GM18508 (cell line): Measurements from ENCODE around the gene ZNF684.
A peak's percentile ranks its signal among the peaks of the same experiment; 100 is the strongest.
"Not testable (repeated sequence)": the region's sequence is repeated elsewhere in the genome, so short reads cannot be mapped to it uniquely, and the experiment has no call there.

Source experiments
- ATAC-seq: cut with Tn5 transposase; IDR thresholded peaks from one replicate; pipeline ENCODE4 v1.9.1; 2021; ENCODE audit warnings: moderate number of reproducible peaks; ENCODE audit not compliant: insufficient read depth, unreplicated experiment

ZNF684 gene

DNA sequence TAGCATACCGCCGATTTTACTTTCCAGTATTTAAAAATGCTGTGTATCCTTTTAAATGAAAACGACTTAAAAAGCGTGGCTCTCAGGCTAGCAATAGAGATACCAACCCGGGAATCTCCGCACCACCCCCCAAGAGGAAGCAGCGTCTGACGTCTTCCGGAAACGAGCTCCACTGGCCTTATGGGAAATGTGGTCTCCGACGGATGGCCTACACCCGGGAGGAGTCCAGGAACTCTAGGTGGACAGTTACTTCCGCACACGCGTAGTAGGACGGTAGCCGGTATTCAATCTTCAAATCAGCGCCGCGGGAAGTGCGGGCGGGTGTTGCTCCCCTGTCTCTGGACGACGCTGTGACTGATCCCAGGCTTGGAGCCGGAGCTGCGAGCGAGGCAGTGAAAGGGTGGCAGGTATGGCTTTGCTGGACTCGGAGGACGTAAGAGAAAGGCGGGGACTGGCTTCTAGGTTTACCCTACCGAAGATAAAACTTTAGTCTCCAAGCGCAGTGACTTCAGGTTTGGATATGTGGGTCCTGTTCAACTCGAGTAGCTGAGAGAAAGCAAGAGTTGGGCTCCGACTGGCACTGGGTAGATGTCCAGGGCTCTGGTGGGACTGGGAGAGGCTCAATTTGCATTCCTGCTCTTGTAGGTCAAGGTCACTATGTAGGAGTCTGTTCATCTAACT lies at the start of gene ZNF684:
ZNF684 (plus strand) TSS at position 257 of the 681 bp plus-strand sequence. CDS start 1,530 bp downstream, outside the sequence.
- peak; percentile 79 for ATAC-seq

DNA sequence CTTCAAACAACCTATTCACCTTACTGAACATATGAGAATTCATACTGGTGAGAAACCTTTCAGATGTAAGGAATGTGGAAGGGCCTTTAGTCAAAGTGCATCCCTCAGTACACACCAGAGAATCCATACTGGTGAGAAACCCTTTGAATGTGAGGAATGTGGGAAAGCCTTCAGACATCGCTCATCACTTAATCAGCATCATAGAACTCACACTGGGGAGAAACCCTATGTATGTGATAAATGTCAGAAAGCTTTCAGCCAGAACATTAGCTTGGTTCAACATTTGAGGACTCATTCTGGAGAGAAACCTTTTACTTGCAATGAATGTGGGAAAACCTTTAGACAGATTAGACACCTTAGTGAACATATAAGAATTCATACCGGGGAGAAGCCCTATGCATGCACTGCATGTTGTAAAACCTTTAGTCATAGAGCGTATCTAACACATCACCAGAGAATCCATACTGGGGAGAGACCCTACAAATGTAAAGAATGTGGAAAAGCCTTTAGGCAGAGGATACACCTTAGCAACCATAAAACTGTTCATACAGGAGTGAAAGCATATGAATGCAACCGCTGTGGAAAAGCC lies 36.0 kb upstream of the ZNF684 start:
- no peak for ATAC-seq

DNA sequence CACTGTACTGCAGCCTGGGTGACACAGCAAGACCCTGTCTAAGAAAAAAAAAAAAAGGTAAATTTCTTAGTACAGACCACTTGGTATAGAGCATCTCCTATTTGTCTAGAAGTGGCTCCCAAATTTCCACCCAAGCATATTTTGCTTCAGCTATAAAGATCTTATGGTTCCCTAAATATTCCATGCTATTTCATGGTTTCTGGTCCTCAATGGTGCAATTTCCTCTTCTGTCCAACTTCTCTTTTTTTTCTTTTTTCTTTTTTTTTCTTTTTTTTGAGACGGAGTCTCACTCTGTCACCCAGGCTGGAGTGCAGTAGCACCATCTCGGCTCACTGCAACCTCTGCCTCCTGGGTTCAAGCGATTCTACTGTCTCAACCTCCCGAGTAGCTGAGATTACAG lies 28.8 kb upstream of the ZNF684 start:
- not testable (repeated sequence) for ATAC-seq

DNA sequence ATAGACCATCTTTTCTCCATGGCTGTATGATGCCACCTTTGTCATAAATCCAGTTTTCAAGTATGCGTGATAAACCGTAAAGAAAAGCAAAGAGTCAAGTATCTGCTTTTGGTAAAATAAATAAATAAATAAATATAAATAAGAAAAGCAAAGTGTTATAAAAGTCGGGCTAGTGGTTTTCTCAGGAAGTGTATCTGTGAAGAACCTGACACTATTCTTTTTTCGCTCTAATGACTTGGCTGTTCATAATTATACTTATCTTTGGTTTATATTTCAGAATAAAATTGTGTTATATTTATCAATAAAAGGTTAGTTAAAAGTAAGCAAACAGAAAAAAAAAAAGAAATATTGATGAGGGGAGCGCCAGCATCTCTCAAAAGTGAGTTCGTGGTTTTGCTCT lies 23.5 kb upstream of the ZNF684 start:
- ATAC-seq = no peak

DNA sequence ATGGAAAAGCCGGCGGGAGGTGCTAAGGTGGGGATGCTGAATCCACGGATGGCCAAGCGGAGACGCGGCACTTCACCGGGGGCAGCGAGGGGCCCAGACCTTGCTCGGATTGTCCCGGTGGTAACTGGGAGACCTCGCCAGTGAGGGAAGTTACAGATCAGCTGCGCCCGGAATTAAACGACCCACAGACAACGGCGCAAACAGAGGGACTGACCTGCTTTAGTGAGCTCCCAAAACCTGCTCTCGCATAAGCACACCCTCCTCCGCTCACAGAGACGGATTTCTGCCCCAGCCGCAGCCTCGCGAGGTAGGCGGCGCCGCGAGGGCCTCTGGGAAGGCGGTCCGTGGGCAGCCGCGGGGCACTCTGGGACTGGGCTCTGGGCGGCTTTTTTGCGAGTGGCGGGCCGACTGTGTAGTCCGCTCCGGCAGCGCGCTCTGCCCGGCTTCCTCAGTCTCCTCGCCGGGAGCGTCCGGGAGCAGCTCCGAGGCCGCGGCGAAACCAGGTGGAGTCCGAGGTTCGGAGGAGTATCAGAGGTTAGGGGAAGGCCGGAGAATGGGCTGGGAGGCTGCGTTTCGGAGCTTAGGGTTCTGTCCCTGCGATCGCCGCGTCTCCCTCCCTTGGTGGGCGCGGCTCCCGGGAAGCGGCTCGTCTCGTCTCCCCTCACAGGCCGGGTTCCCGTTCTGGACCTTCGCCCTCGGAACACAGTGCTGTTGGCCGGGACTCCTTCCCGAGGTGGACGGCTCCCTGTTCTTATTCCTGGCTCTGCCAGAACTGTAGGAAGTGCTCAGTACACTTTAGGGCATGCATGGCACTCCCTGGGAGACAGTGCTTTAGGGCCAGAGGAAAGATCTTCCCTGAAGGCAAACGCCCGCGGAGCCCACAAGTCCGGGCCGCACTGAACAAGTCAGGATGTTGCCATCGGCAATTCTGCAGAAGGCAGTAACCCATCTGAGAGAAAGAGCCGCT lies 22.8 kb upstream of the ZNF684 start, which contains the start of gene EXO5:
EXO5 (plus strand) TSS at position 393 of the 967 bp plus-strand sequence. CDS start 5,778 bp downstream, outside the sequence.
- ATAC-seq = no peak

DNA sequence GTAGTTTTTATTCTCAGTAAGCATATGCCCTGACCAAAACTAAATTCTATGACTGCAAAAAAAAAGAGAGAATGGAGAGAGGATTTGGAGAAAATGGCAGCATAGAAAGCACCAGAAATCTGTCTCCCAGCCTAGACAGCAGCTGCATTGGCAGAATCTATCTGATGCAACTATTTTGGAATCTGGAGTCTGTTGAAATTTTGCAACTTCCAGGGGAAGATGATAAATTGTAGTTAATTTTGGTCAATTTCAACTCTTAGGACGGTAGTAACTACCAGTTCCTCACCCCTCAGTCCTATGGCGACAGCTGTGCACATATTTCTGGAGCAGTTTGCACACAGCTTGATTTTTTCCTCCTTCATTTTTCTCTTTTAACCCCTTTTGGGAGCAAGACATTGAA lies 11.9 kb upstream of the ZNF684 start:
- no peak for ATAC-seq

DNA sequence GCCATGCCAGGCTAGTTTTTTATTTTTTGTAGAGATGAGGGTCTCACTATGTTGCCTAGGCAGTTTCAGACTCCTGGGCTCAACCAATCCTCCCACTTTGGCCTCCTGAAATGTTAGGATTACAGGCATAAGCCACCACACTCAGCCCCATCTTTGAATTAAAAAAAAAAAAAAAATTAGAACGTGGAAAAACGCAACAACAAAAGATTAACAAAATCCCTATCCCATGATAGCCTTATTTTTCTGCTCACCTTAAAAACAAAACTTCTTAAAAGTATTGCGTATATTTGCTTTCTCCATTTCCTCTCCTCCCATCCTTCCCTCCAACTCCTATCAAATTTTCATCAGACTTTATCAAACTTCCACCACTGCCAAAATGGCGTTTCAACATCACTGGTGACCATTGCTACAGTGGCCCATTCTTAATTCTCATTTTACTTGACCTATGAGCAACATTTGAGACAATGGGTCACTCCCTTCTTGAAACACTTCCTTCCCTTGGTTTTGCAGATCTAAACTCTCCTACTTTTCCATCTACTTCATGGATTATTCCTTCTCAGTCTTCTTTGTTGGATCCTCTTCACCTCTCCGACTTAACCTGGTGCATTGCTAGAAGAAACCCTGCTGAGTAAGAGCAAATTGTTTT lies 579 bp upstream of the ZNF684 start:
- ATAC-seq = no peak

DNA sequence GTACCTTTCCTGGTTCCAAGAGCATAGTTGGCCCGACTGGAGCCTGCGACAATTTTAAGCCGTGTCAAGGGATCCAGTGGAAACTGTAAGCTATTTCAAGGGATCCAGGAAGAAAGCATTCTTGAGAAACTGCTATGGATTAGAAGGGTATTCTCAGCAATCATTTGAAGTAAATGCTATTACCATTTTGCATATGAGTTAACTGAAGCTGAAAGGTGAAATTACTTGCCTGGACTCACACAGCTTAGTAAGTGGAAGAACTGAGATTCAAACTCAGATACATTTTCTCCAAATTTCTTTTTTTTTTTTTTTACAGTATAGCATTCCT lies 589 bp downstream of the ZNF684 start:
- no peak for ATAC-seq

DNA sequence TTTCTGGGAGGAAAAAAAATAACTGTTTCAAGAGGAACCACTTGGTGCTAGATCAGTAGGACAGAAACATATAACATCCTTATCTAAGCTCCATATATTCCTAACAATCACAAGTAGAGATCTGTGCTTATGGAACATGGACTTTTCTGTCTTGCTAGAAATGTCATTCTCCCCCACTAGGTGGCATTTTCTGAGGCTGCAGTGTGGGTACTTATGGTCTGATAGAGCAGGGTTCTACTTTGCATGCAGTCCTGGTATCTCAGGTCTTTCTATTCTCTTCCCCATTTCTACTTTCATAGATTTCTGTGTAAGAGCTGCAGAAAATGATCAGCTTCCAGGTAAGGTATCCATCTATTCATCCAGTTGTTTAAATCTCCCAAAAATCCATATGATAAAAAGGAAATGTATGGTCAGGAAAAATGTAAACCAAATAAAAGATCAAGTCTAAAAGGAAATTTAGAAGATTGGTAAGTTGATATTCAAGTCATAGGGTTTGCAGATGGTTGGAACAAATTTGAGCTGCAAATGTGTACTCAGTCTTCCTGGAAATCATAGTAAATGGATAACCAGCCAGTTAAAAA lies 1.5 kb downstream of the ZNF684 start:
- ATAC-seq = no peak

DNA sequence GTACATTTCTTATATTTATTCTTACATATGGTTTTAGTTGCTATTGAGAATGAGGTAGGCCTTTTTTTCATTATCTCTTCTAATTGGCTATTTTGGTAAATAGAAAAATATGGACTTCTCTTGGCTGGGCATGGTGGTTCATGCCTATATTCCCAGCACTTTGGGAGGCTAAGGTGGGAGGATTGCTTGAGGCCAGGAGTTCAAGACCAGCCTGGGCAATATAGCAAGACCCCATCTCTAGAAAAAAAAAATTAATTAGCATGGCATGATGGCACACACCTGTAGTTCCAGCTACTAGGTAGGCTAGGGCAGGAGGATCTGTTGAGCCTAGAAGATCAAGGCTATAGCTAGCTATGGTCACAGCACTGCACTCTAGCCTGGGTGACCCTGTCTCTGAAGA lies 3.2 kb downstream of the ZNF684 start:
- no peak for ATAC-seq

DNA sequence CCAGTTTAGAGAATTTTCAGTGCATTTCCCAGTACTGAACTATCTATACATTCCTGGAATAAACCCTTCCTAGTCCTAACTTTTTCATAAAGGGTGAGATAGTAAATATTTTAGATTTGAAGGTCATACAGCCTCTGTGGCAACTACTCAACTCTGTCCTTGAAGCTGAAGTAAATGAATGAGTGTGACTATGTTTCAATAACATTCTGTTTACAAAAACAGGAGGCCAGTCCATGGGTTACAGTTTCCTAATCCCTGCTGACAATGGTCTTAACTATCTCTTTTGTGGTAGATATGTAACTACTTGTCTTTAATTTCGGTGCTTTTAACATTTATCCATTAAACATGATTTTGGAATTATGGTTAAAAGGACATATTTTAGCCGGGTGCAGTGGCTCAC lies 4.3 kb downstream of the ZNF684 start:
- ATAC-seq = no peak

DNA sequence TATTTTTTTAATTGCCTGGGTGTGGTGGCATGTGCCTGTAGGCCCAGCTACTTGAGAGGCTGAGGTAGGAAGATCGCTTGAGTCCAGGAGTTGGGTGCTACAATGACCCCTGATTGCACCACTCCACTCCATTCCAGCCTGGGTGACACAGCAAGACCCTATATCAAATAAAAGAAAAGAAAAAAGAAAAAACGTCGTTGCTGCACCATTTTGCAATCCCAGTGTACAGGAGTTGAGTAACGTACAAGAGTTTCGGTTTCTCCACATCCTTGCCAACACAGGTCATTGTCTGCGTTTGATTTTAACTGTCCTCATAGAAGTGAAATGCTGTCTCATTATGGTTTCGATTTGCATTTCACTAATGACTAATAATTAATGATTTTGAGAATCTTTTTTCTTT lies 7.9 kb downstream of the ZNF684 start:
- no peak for ATAC-seq

DNA sequence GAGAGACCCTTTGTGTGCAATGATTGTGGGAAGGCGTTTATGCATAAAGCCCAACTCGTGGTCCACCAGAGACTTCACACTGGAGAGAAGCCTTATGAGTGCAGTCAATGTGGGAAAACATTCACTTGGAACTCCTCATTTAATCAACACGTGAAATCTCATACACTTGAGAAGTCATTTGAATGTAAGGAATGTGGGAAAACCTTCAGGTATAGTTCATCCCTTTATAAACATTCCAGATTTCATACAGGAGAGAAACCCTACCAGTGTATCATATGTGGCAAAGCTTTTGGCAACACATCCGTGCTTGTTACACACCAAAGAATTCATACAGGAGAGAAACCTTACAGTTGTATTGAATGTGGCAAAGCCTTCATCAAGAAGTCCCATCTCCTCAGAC lies 15.5 kb downstream of the ZNF684 start:
- no peak for ATAC-seq

DNA sequence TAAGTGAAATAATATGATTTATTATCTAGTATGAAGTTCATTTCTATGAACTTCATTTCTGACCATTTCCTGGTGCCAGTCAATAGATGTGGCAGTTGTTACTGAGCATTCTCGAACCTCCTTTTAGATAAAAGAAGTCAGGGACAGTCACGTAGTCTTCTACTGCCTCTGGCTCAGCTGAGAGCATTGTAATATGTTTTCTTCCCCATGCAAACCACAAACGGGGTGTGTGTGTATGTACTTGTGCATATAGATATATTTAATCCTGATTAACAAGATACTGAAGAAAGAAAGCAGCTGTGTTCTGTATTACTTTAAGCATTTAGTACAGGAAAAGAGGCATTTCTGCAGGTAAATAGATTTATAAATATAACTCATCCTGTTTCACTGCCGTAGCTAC lies 21.6 kb downstream of the ZNF684 start:
- ATAC-seq = no peak

DNA sequence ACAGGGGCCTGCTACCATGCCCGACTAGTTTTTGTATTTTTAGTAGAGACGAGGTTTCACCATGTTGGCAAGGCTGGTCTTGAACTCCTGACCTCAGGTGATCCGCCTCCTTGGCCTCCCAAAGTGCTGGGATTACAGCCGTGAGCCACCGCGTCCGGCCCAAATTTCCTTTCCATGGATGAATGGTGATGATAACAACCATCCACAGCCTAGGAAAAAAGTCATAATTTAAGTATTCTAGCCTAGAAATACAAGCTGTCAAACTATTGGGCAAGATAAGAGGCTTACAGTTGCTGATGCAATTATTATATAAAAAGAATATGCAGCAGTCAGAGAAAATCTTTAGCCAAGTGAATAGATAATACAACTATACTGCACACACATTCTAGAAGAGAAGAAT lies 23.4 kb downstream of the ZNF684 start:
- not testable (repeated sequence) for ATAC-seq

DNA sequence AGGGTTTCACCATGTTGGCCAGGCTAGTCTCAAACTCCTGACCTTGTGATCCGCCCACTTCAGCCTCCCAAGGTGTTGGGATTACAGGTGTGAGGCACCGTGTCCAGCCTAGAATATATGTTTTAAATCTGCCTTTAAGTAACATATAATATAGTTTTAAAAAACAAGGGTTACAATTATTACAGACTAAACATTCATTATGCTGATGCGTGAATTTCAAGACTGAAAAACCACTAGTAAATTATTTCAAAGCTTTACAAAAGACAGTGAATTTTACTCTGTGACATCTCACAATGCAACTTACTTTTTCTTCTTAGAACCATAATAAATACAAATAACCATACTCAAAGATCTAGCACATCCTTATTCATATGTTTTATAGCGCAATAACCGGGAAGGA lies 24.7 kb downstream of the ZNF684 start:
- ATAC-seq = no peak

DNA sequence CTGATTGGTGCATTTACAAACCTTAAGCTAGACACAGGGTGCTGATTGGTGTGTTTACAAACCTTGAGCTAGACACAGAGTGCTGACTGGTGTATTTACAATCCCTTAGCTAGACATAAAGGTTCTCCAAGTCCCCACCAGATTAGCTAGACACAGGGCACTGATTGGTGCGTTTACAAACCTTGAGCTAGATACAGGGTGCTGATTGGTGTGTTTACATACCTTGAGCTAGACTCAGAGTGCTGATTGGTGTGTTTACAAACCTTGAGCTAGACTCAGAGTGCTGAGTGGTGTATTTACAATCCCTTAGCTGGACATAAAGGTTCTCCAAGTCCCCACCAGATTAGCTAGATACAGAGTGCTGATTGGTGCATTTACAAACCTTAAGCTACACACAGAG lies 26.8 kb downstream of the ZNF684 start:
- not testable (repeated sequence) for ATAC-seq

DNA sequence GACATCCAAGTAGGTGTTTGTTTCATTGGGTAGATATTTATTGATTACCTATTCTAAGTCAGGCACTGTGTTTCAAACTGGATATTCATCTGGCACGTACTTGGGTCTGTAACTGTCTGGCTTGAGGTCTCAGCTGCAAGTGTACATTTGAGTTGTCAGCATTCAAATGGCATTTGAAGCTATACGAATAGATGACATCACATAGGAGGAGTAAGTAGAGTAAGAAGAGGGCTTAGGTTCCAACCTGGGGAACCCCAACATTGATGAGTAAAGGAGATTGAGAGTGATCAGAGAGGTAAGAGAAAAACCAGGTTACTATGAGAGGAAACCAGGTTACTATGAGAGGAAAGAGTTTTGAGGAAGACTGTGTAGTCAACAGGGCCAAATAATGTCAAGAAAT lies 30.7 kb downstream of the ZNF684 start:
- no peak for ATAC-seq

DNA sequence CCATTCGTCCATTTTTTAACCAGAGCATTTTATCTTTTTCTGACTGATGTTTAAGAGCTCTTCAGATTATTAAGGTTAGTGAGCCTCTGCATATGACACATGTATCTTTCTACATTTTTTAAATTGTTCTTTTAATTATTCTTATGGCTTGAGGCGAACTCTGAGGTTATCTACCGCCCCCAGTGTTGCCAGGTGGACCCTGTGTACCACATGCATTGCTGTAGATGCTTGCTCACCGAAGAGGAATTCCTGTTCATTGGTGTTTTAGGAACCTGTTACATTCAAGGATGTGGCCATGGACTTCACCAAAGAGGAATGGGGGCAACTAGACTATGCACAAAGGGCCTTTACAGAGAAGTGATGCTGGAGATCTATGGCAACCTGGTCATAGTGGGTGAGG lies 31.8 kb downstream of the ZNF684 start:
- no peak for ATAC-seq

DNA sequence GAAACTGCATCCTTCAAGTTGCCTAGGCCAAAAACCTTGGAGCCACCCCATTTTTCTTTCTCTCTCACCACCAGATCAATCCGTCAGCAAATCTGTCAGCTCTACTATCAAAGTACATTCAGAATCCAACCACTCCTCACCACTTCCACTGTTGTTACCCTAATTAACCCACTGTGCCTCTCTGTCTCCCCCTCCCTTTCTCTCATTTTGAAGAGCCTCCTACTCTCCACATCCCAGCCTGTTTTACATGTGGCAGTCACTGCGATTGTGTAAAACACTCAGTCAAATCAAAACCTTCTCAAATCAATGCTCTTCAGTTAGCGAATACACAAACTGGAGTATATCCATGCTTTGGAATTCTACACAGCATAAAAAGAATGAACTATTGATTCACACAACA lies 33.1 kb downstream of the ZNF684 start:
- ATAC-seq = no peak
